ENCODE data around the gene SEM1. TPM values are rescaled to one million over a fixed set of nuclear protein-coding genes. Genes with fewer than 3 reads are reported as not detected.

Gene SEM1
- total and polyA plus RNA-seq, 2 of the 4 experiments (the other 2 are of a cell fraction), result 17.2 to 38.0 TPM

- no peaks in the 10 kb centered on the region for H3K79me1 ChIP-seq (ENCODE audit: low read depth in 1 of 2, low read length in 2 of 2)
- no peak overlapping the region for H4K91ac ChIP-seq (ENCODE audit: insufficient read depth, low read depth, low read length)
- H2BK15ac ChIP-seq (ENCODE audit: low read depth, low read length), result no peak overlapping the region
- H3K36me3 ChIP-seq (ENCODE audit: control insufficient read depth, insufficient read depth, low read length), result no peaks in the 10 kb centered on the region
- H2BK20ac ChIP-seq (ENCODE audit: low read depth, low read length), result no peak overlapping the region
- no peak overlapping the region for H2AK5ac ChIP-seq (ENCODE audit: low read depth, low read length)
- in situ Hi-C loops (cut with MboI; ENCODE audit: low sequenced_read_pairs) (no loop called here), dilution Hi-C loops (cut with HindIII; ENCODE audit: low sequenced_read_pairs, unreplicated experiment) (no loop called here), intact Hi-C loops (cut with micrococcal nuclease) (no loop called here)
- no peak overlapping the region for H4K5ac ChIP-seq (ENCODE audit: low read depth, low read length)
- H3K14ac ChIP-seq (replicated peaks; ENCODE audit: low read depth, low read length), result no peak overlapping the region
- no peak overlapping the region for H3K9ac ChIP-seq (ENCODE audit: low read depth, low read length)
- H2AFZ ChIP-seq (replicated peaks; ENCODE audit: low read length, poor library complexity), result no peak overlapping the region
- no peak overlapping the region for H4K8ac ChIP-seq (ENCODE audit: low read depth in 2 of 2, low read length in 2 of 2)
- H3K27ac ChIP-seq (ENCODE audit: insufficient read depth, low read length), result no peak overlapping the region
- no peak overlapping the region for H3K4me3 ChIP-seq (ENCODE audit: insufficient read depth, low read depth, low read length)
- BruUV-seq (replicated peaks), result no TSS peak
- H3K4me2 ChIP-seq (ENCODE audit: low read depth, low read length), result no peak overlapping the region
- 0 out of 2 replicates have a peak, but pooled peaks cover 2% of the 10 kb centered on the region for H3K4me1 ChIP-seq (ENCODE audit: control insufficient read depth, insufficient read depth, low read length)
- ATAC-seq (ENCODE audit: low read depth) (no peak), DNase-seq (no peak)
- ChIA-PET CTCF (no interaction called here), POLR2A (ENCODE audit: unreplicated experiment) (no interaction called here)
- no peaks in the 10 kb centered on the region for H3K27me3 ChIP-seq (ENCODE audit: control insufficient read depth, insufficient read depth, low read length)
- no peak overlapping the region for H2BK120ac ChIP-seq (ENCODE audit: low read depth, low read length)
- no peaks in the 10 kb centered on the region for H3K9me3 ChIP-seq (ENCODE audit: control insufficient read depth, insufficient read depth, low read length)
- no peak overlapping the region for H2BK5ac ChIP-seq (ENCODE audit: low read depth, low read length, poor library complexity, severe bottlenecking)
- peaks cover 5% of the 10 kb centered on the region; the same call in 1 of the 2 replicates for H3K9me1 ChIP-seq (ENCODE audit: insufficient read depth, low read length)
- no peak for TF ChIP-seq POLR2A (IDR thresholded peaks at IDR 0.05; ENCODE audit: low read depth, low read length)
- TF ChIP-seq RFX5 (IDR thresholded peaks at IDR 0.05; ENCODE audit: low read depth, low read length), result no peak
- no peak for TF ChIP-seq CHD1 (IDR thresholded peaks at IDR 0.05; ENCODE audit: low read depth, low read length)
- TF ChIP-seq MAFK (IDR thresholded peaks at IDR 0.05; ENCODE audit: low read depth, low read length), result no peak
- TF ChIP-seq MAZ (IDR thresholded peaks at IDR 0.05; ENCODE audit: borderline replicate concordance, low read depth, low read length), result no peak
- TF ChIP-seq CTCF (conservative IDR thresholded peaks at IDR 0.05; ENCODE audit: low read depth, low read length), result no peak
- TF ChIP-seq MXI1 (IDR thresholded peaks at IDR 0.05; ENCODE audit: borderline replicate concordance, low read depth, low read length), result no peak
- TF ChIP-seq, protein P1, sequence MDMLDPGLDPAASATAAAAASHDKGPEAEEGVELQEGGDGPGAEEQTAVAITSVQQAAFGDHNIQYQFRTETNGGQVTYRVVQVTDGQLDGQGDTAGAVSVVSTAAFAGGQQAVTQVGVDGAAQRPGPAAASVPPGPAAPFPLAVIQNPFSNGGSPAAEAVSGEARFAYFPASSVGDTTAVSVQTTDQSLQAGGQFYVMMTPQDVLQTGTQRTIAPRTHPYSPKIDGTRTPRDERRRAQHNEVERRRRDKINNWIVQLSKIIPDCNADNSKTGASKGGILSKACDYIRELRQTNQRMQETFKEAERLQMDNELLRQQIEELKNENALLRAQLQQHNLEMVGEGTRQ (IDR thresholded peaks at IDR 0.05; ENCODE audit: low read depth, low read length), result no peak
- TF ChIP-seq BHLHE40 (IDR thresholded peaks at IDR 0.05; ENCODE audit: low read depth, low read length), result no peak
- TF ChIP-seq FOS (IDR thresholded peaks at IDR 0.05; ENCODE audit: low read depth, low read length), result no peak
- TF ChIP-seq RAD21 (IDR thresholded peaks at IDR 0.05; ENCODE audit: low read length), result no peak
- H3K23ac ChIP-seq (ENCODE audit: low read depth, low read length), result no peak overlapping the region
- no peak overlapping the region for H3K56ac ChIP-seq (ENCODE audit: extremely low read depth, insufficient read depth, low read length)
- no peaks in the 10 kb centered on the region for H4K20me1 ChIP-seq (ENCODE audit: insufficient read depth, low read length)
- H3K4ac ChIP-seq (ENCODE audit: low read depth, low read length), result no peak overlapping the region
- H3K18ac ChIP-seq (ENCODE audit: low read depth, low read length), result no peak overlapping the region
- H2AK9ac ChIP-seq (replicated peaks; ENCODE audit: low read depth, low read length, poor library complexity), result no peak overlapping the region
- WGBS, 2 experiments (ENCODE audit: extremely low coverage in 2 of 2, insufficient read length in 1 of 2), result no CpG with 5 or more reads among the region's 3 CpGs
Observed at GRCh38 chr7:96647733-96648132, 61.9 kb downstream of the SEM1 start.
